H1 (cell line): Measurements from ENCODE around the gene FIGNL2. TPM values are rescaled to one million over a fixed set of nuclear protein-coding genes. Genes with fewer than 3 reads are reported as not detected.

Experiments
- CTCF ChIA-PET: fragments of 300-600 bp; sonication (Branson Sonifier 250); formaldehyde crosslinking; loops from one replicate; lab custom pipeline; 2021; ENCODE audit not compliant: partially characterized antibody; lab: Charles Lee
- POLR2A ChIA-PET: fragments of 300-600 bp; sonication (Branson Sonifier 250); formaldehyde crosslinking; loops from one replicate; lab custom pipeline; 2021; ENCODE audit warnings: inconsistent platforms; ENCODE audit not compliant: partially characterized antibody; lab: Charles Lee
- DNase-seq, 2 experiments: peaks; one replicate each; pipeline versions ENCODE4 v3.0.0 to v3.0.0-alpha.2; 2010 to 2022; ENCODE audit warnings: low spot score in 2 of 2, low read depth in 1 of 2, mixed read lengths in 1 of 2
- FAIRE-seq: peaks from 2 replicates; lab custom pipeline; 2011; peaks lifted over from hg19 to GRCh38; lab: Jason Lieb, UNC
- H2AFZ ChIP-seq: 2 replicates; pipeline ENCODE4 v1.8.1; 2012; ENCODE audit warnings: low read length, inconsistent platforms
- H2AK5ac ChIP-seq: 2 replicates; pipeline ENCODE4 v1.6.1; 2013; ENCODE audit warnings: low read depth, low read length
- H2BK120ac ChIP-seq: replicated peaks from 2 replicates; pipeline ENCODE3; 2013; ENCODE audit warnings: low read depth, low read length, inconsistent platforms
- H2BK12ac ChIP-seq: 2 replicates; pipeline ENCODE4 v1.6.1; 2013; ENCODE audit warnings: low read depth, low read length
- H2BK15ac ChIP-seq: 2 replicates; pipeline ENCODE4 v1.6.1; 2013; ENCODE audit warnings: low read length
- H2BK20ac ChIP-seq: 2 replicates; pipeline ENCODE4 v1.6.1; 2013; ENCODE audit warnings: low read length
- H2BK5ac ChIP-seq: 2 replicates; pipeline ENCODE4 v1.6.1; 2013; ENCODE audit warnings: low read depth, low read length
- H3K14ac ChIP-seq: 2 replicates; pipeline ENCODE4 v1.6.1; 2013; ENCODE audit warnings: inconsistent platforms; ENCODE audit not compliant: insufficient read length
- H3K18ac ChIP-seq: 2 replicates; pipeline ENCODE4 v1.6.1; 2013; ENCODE audit warnings: low read length; ENCODE audit errors: extremely low read depth
- H3K23ac ChIP-seq: 2 replicates; pipeline ENCODE4 v1.6.1; 2013; ENCODE audit warnings: inconsistent platforms; ENCODE audit not compliant: insufficient read length
- H3K23me2 ChIP-seq: 2 replicates; pipeline ENCODE4 v1.6.1; 2013; ENCODE audit warnings: low read depth, low read length
- H3K27ac ChIP-seq: 2 replicates; pipeline ENCODE4 v1.6.1; 2011; ENCODE audit warnings: low read depth, low read length, inconsistent platforms
- H3K27me3 ChIP-seq, 4 experiments: replicated peaks in 1 of 4; 1 replicate in 1 of 4; 2 replicates in 3 of 4; pipeline versions ENCODE4 v1.6.1 to v1.8.1; 2011 to 2013; ENCODE audit warnings: low read length in 3 of 4, mild to moderate bottlenecking in 3 of 4, inconsistent platforms in 2 of 4, mixed read lengths in 2 of 4, moderate library complexity in 1 of 4; ENCODE audit not compliant: control insufficient read depth in 3 of 4, insufficient read depth in 3 of 4; ENCODE audit errors: extremely low read depth in 1 of 4
- H3K36me3 ChIP-seq, 4 experiments: 2 replicates each; pipeline versions ENCODE4 v1.6.1 to v1.8.1; 2011 to 2013; ENCODE audit warnings: mild to moderate bottlenecking in 4 of 4, low read length in 3 of 4, moderate library complexity in 2 of 4, control low read depth in 1 of 4, inconsistent platforms in 1 of 4; ENCODE audit not compliant: insufficient read depth in 4 of 4, control insufficient read depth in 2 of 4
- H3K4ac ChIP-seq: replicated peaks from 2 replicates; pipeline ENCODE3; 2013; ENCODE audit warnings: low read length, low read depth, mixed read lengths, inconsistent platforms; ENCODE audit not compliant: insufficient read length
- H3K4me1 ChIP-seq, 4 experiments: replicated peaks in 1 of 4; 1 replicate in 1 of 4; 2 replicates in 3 of 4; pipeline versions ENCODE4 v1.6.1 to v1.8.1; 2011 to 2013; ENCODE audit warnings: low read length in 3 of 4, inconsistent platforms in 2 of 4, mixed read lengths in 1 of 4; ENCODE audit not compliant: insufficient read depth in 4 of 4, control insufficient read depth in 3 of 4
- H3K4me2 ChIP-seq, 2 experiments: 2 replicates each; pipeline versions ENCODE4 v1.6.1 to v1.8.1; 2011 to 2013; ENCODE audit warnings: low read depth in 2 of 2, low read length in 2 of 2, control low read depth in 1 of 2, inconsistent platforms in 1 of 2, mild to moderate bottlenecking in 1 of 2; ENCODE audit not compliant: insufficient read depth in 1 of 2
- H3K4me3 ChIP-seq, 4 experiments: fragments of 200-600, 300-600 bp in 1 of 4; sonication (generic), shearing (Covaris generic), sonication (Bioruptor Twin) in 1 of 4; 2 replicates each; pipeline versions ENCODE4 v1.5.1 to v1.8.1; 2011 to 2016; ENCODE audit warnings: low read length in 4 of 4, low read depth in 3 of 4, control low read depth in 2 of 4, inconsistent platforms in 2 of 4, mild to moderate bottlenecking in 2 of 4, mixed read lengths in 1 of 4, moderate library complexity in 1 of 4; ENCODE audit not compliant: insufficient read depth in 2 of 4; ENCODE audit errors: extremely low read depth in 1 of 4
- H3K56ac ChIP-seq: replicated peaks from 2 replicates; pipeline ENCODE3; 2013; ENCODE audit warnings: low read depth, mild to moderate bottlenecking, mixed read lengths, low read length, inconsistent platforms; ENCODE audit not compliant: insufficient read length
- H3K79me1 ChIP-seq: 2 replicates; pipeline ENCODE4 v1.6.1; 2013; ENCODE audit warnings: low read depth, low read length, control low read depth
- H3K79me2 ChIP-seq, 2 experiments: 2 replicates each; pipeline versions ENCODE4 v1.6.1 to v1.8.1; 2012 to 2013; ENCODE audit warnings: low read length in 2 of 2, mild to moderate bottlenecking in 2 of 2, inconsistent platforms in 1 of 2; ENCODE audit not compliant: insufficient read depth in 2 of 2, control insufficient read depth in 1 of 2
- H3K9ac ChIP-seq, 4 experiments: replicated peaks in 1 of 4; 1 replicate in 1 of 4; 2 replicates in 3 of 4; pipeline versions ENCODE4 v1.6.1 to v1.8.1; 2011 to 2013; ENCODE audit warnings: low read depth in 3 of 4, low read length in 3 of 4, control low read depth in 2 of 4, mild to moderate bottlenecking in 2 of 4, moderate library complexity in 2 of 4, inconsistent platforms in 1 of 4; ENCODE audit errors: extremely low read depth in 1 of 4
- H3K9me3 ChIP-seq, 2 experiments: 2 replicates each; pipeline versions ENCODE4 v1.6.1 to v1.8.1; 2012 to 2013; ENCODE audit warnings: mild to moderate bottlenecking in 2 of 2, moderate library complexity in 2 of 2, control low read depth in 1 of 2, inconsistent platforms in 1 of 2, low read depth in 1 of 2, low read length in 1 of 2, mixed read lengths in 1 of 2; ENCODE audit not compliant: insufficient read depth in 2 of 2
- H4K20me1 ChIP-seq, 2 experiments: replicated peaks in 1 of 2; 2 replicates each; pipeline versions ENCODE3 to v1.8.1; 2011 to 2013; ENCODE audit warnings: inconsistent platforms in 2 of 2, low read length in 2 of 2, mild to moderate bottlenecking in 1 of 2; ENCODE audit not compliant: insufficient read depth in 2 of 2, control insufficient read depth in 1 of 2
- H4K5ac ChIP-seq: 2 replicates; pipeline ENCODE4 v1.6.1; 2013; ENCODE audit warnings: low read length, low read depth, mixed read lengths, inconsistent platforms; ENCODE audit not compliant: insufficient read length
- H4K8ac ChIP-seq: 2 replicates; pipeline ENCODE4 v1.8.0; 2013; ENCODE audit warnings: mild to moderate bottlenecking, moderate library complexity, low read length, inconsistent platforms; ENCODE audit not compliant: insufficient read depth; ENCODE audit errors: extremely low read depth
- H4K91ac ChIP-seq: replicated peaks from 2 replicates; pipeline ENCODE3; 2013; ENCODE audit warnings: low read length, mixed read lengths, inconsistent platforms; ENCODE audit not compliant: insufficient read length
- CBX5 ChIP-seq: fragments of 300-800, 300-1000 bp; sonication (generic); IDR thresholded peaks from 2 replicates; pipeline ENCODE4 v1.7.1; 2016; ENCODE audit warnings: antibody characterized with exemption, low read length, low read depth
- CBX8 ChIP-seq: fragments of 300-800, 300-1000 bp; sonication (generic); IDR thresholded peaks from 2 replicates; pipeline ENCODE4 v1.7.1; 2016; ENCODE audit warnings: low read depth, low read length, borderline replicate concordance
- CTBP2 ChIP-seq: IDR thresholded peaks from 2 replicates; pipeline ENCODE4 v1.7.0; 2011; ENCODE audit warnings: borderline replicate concordance, mild to moderate bottlenecking, moderate library complexity, mixed read lengths, low read length; ENCODE audit not compliant: insufficient read depth, insufficient read length
- EGR1 ChIP-seq: IDR thresholded peaks from 2 replicates; pipeline ENCODE4 v1.6.1; 2011; ENCODE audit warnings: low read depth, low read length, borderline replicate concordance
- HDAC2 ChIP-seq, 2 experiments: fragments of 300-600 bp in 1 of 2; sonication (generic) in 1 of 2; IDR thresholded peaks; 2 replicates each; pipeline ENCODE4 v1.6.1; 2011 to 2012; ENCODE audit warnings: low read depth in 2 of 2, low read length in 2 of 2, mild to moderate bottlenecking in 2 of 2, moderate library complexity in 2 of 2, borderline replicate concordance in 1 of 2, inconsistent platforms in 1 of 2
- KDM1A ChIP-seq: fragments of 200-600, 300-600 bp; sonication (generic); IDR thresholded peaks from 2 replicates; pipeline ENCODE4 v1.7.1; 2016; ENCODE audit warnings: mild to moderate bottlenecking, low read length, borderline replicate concordance
- MAFK ChIP-seq: IDR thresholded peaks from 2 replicates; pipeline ENCODE4 v1.6.1; 2012; ENCODE audit warnings: low read depth, mild to moderate bottlenecking, improper control_type of control experiment, low read length
- POLR2A ChIP-seq, 2 experiments: IDR thresholded peaks; 1 replicate in 1 of 2; 2 replicates in 1 of 2; pipeline ENCODE4 v1.6.1; 2011; ENCODE audit warnings: low read depth in 2 of 2, low read length in 2 of 2, mild to moderate bottlenecking in 2 of 2; ENCODE audit errors: control extremely low read depth in 1 of 2
- WGBS, 2 experiments: shearing (Covaris generic) in 1 of 2; methylation state at CpG; one replicate each; pipeline versions ENCODE4 v1.1.6 to v1.1.7; 2013 to 2015; ENCODE audit warnings: low lambda C conversion rate in 2 of 2, mixed read lengths in 2 of 2, inconsistent platforms in 1 of 2, low coverage in 1 of 2, missing lambda C conversion rate in 1 of 2; ENCODE audit not compliant: insufficient replicate concordance in 2 of 2, insufficient coverage in 1 of 2, insufficient read length in 1 of 2; ENCODE audit errors: extremely low coverage in 1 of 2, missing lambda C conversion rate in 1 of 2; 5-methylcytosine and 5-hydroxymethylcytosine counted together
- polyA plus RNA-seq, 7 experiments: library from polyadenylated mRNA; depleted of rRNA in 3 of 7; stranded (reverse) in 5 of 7; unstranded in 2 of 7; fragments of >200 nt in 5 of 7; fragments of 200-250 nt in 2 of 7; gene quantifications; 1 replicate in 5 of 7; 2 replicates in 1 of 7; 4 replicates in 1 of 7; pipeline versions ENCODE4 v1.2.1 to v1.2.3, GENCODE V29; 2011 to 2013; ENCODE audit warnings: missing spikeins in 2 of 7, mixed read lengths in 2 of 7
- total RNA-seq: library from RNA; stranded (reverse); fragmentation: NEBNext Ultra II Directional; extraction: Animal tissue kit (Norgen Biotek cat#: 25700); gene quantifications from 2 replicates; pipeline ENCODE4 v1.2.1, GENCODE V29; 2021
- TF ChIP-seq, protein P1 (sequence below): IDR thresholded peaks from 2 replicates; pipeline ENCODE4 v1.6.1; 2011; ENCODE audit warnings: low read depth, mild to moderate bottlenecking, low read length; ENCODE audit not compliant: insufficient read depth

Gene FIGNL2
- total and polyA plus RNA-seq, 2 of the 8 experiments (the other 6 are each of a cell fraction or from before 2014, with no cell fraction given), result 6.5 to 7.1 TPM

DNA sequence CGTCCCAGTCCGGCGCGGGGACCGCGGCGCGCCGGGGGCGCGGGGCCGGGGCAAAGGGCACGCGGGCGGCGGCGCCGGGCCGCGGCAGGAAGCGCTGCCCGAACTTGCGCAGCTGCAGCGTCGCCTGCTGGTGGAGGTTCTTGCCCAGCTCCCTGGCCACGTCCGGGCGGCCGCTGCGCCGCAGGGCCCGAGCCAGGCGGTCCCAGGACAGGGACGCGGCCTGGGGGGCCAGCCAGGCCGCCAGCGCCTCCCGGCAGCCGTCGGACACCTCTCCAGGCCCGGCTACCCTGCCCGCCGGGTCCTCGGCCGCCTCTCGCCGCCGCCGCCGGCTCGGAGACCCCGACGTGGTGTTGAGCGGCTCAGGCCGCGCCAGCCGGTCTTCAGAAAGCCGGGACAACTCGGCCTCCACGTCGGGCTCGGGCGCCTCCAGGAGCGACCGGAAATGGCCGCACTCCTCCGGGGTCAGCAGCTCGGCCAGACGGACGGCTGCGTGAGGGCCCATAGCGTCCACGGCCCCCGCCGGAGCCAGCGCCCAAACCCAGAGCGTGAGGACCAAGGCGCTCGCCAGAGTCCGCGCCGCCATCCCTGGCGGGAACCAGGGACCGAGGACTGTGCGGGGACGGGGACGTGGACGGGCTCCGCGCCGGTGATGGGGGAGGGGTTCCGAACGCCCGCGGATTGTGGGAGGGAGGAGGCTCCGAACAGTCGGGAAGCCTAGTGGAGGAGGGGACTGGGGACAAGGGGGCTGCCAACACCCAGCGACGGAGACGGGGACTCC lies 34.0 kb downstream of the FIGNL2 start:
- peak overlapping the region in 3 of 4 experiments; percentile 34 to 65 (median 60); a peak in 5 of 7 replicates for H3K9ac ChIP-seq
- H3K79me1 ChIP-seq, result no peaks in the 10 kb centered on the region
- TF ChIP-seq CBX5 (no peak), POLR2A (IDR thresholded peaks at IDR 0.05; ENCODE audit: control extremely low read depth in 1 of 2, low read depth in 2 of 2, low read length in 2 of 2) (no peak; a peak in 1 of 3 replicates), HDAC2 (IDR thresholded peaks at IDR 0.05; ENCODE audit: borderline replicate concordance in 1 of 2, low read depth in 2 of 2, low read length in 2 of 2) (no peak), MAFK (no peak), EGR1 (0 out of 2 replicates have a peak, but pooled peaks have one; percentile 7), KDM1A (peak; percentile 22; the same call in 1 of the 2 replicates), CBX8 (no peak), CTBP2 (no peak)
- TF ChIP-seq, protein P1, sequence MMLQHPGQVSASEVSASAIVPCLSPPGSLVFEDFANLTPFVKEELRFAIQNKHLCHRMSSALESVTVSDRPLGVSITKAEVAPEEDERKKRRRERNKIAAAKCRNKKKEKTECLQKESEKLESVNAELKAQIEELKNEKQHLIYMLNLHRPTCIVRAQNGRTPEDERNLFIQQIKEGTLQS, result no peak

More for the DNA sequence above, 34.0 kb downstream of the FIGNL2 start:
- no peaks in the 10 kb centered on the region for H3K9me3 ChIP-seq
- ChIA-PET CTCF (interaction anchor here (0.6 to 9.0 kb wide), 32 partner anchors 10 to 395 kb away, joined by 3 to 139 read pairs (median 4); no protein-coding TSS in a partner anchor), POLR2A (interaction anchor here (0.6 to 3.2 kb wide), 14 partner anchors 9 to 425 kb away, joined by 3 to 14 read pairs (median 4); no protein-coding TSS in a partner anchor)
- FAIRE-seq (no peak), DNase-seq (peak in 1 of 2 experiments; percentile 86)
- H2BK120ac ChIP-seq, result no peak overlapping the region
- H2BK20ac ChIP-seq, result no peak overlapping the region
- H3K56ac ChIP-seq, result no peak overlapping the region
- no peak overlapping the region for H3K27ac ChIP-seq
- peaks cover 0 to 3% of the 10 kb centered on the region in 2 experiments for H4K20me1 ChIP-seq
- no peak overlapping the region for H4K5ac ChIP-seq
- peaks cover 0 to 8% (median 2%) of the 10 kb centered on the region in 4 experiments; a peak in 5 of 7 replicates for H3K4me1 ChIP-seq
- no peak overlapping the region for H3K14ac ChIP-seq
- peak overlapping the region; percentile 42 to 79 (median 60) for H3K4me3 ChIP-seq
- no peaks in the 10 kb centered on the region for H3K36me3 ChIP-seq
- peak overlapping the region; percentile 26; the same call in 1 of the 2 replicates for H2AFZ ChIP-seq
- H4K8ac ChIP-seq, result peak overlapping the region; percentile 87
- 5% methylated on average over 44 of the region's 100 CpGs; no CpG with 5 or more reads in 1 of the 2 experiments for WGBS, 2 experiments
- H3K4ac ChIP-seq, result no peak overlapping the region
- H3K23me2 ChIP-seq, result peaks cover 4% of the 10 kb centered on the region; the same call in 1 of the 2 replicates
- H3K27me3 ChIP-seq, result peaks cover 0 to 43% (median 27%) of the 10 kb centered on the region in 4 experiments; a peak in 5 of 7 replicates
- H2BK15ac ChIP-seq, result peak overlapping the region; percentile 46; the same call in 1 of the 2 replicates
- peak overlapping the region; percentile 52; the same call in 1 of the 2 replicates for H2BK12ac ChIP-seq
- no peak overlapping the region for H2AK5ac ChIP-seq
- H3K23ac ChIP-seq, result no peak overlapping the region
- no peak overlapping the region for H2BK5ac ChIP-seq
- H3K4me2 ChIP-seq, result peak overlapping the region; percentile 49 to 92
- peak overlapping the region; percentile 76 for H3K18ac ChIP-seq
- H4K91ac ChIP-seq, result no peak overlapping the region
- H3K79me2 ChIP-seq, result no peaks in the 10 kb centered on the region
